ENCODE data around the gene TALDO1.
A peak's percentile ranks its signal among the peaks of the same experiment; 100 is the strongest.

TALDO1 gene

DNA sequence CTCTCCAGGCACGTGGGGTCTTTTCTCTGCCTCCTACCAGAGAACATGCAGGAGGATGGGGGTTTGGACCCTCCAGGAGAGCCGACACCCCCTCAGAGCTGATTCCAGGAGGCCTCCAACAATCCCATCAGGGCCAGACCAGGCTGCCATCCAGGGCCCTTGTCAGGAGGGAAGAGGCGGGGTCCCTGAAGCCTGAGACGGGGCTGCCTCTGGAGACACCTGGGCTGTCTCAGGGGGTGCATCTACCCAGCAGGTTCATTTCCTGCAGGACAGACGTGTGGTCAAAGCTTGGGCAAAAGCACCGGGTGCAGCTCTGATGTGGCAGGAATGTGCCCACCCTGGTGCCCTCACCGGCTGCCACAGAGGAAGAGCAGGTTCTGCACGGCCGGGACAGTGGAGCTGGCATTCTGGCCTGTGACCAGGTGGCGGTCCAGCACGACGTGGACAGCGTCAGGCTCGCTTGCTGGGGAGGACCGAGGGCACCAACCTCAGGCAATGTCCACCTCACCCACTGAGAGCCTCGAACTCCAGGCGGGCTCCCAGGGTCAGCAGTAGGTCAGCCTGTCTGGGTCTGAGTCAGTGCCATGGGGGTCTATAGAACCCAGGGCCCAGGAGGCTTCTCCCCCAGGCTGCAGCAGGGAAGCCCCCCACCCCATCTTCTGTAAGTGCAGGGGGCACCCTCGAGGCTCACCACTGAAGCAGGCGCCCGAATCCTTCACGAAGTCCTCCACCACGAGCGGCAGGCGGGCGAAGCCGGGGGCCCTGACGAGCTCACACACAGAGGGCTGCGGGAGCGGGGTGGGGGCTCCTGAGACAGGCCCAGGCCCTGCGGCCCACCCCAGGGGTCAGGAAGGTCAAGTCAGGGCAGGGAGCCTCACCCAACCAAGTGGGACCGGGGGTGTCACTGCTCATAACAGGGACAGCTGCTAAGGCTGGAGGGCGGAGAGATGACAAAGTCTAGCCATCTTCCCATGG lies 23.7 kb downstream of the TALDO1 start:
- DNase-seq: no peak

DNA sequence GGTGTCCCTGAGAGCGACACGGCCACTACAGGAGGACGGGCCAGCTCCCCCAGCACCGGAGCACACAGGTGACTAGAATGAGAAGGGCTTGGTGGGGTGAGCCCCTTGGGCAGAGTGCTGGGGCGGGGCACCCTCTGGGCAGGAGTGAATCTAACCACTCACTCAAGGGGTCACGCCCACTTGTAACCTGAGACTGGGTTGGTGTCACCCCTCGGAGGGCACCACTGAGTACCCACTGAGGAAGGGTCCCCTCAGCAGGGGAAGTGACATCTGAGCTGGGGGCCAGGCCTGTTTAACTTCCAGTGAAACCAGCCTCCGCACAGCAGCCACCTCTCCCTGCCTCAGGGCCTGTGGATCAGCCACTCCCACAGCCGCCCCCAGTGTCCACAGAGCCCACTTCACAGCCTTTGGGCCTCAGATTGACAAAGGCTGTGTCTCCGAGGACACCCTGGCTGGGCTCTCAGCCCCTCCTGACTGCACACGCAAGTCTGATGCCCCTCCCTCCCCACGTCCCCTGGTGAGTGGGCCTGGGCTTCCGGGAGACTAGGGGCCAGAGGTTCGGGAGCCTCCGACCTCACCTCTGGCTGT lies 24.4 kb downstream of the TALDO1 start:
- DNase-seq: no peak

DNA sequence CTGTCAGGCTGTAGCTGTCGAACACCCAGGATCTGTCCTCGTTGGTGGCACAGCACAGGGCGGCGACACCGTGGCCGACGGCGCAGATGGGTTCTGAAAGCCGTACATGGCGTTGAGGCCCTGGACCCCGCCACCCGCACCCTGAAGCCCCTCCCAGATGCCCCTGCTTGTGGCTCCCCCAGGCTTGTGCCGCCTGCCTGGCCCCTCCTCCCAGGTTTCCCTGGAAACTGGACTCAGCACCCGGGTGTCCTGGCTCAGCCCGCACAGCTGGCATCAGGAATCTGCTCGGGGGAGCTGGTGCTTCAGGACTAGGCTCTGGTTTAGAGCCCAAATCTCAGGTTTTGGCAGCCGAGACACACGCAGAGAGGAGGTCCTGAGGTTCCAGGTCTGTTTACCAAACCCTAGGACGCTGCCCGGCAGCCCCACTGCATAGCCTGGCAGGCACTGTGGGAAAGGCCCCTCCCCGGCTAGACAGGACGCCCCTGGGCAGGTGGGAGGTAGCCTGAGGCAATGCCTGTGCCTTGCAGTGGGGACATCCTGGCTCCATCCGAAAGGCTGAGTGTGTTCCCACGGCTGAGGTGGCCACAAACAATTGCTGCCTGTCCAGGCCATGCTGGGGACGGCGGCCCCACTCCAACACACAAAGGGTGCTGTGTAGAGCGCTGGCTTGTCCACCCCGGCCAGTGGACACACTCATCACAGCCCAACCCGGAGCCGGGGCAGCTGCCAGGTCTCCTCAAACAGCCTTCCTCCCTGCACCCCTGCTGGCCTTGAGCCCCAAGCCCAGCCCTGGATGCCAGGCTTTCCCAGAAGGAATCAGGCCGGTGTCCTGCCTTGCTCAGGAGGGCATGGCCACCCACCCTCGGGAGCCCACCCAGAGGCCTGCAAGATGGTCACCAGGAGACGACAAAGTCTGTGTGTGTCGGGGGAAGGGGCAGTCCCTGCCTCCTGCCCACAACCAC lies 25.4 kb downstream of the TALDO1 start:
- no peak for DNase-seq

DNA sequence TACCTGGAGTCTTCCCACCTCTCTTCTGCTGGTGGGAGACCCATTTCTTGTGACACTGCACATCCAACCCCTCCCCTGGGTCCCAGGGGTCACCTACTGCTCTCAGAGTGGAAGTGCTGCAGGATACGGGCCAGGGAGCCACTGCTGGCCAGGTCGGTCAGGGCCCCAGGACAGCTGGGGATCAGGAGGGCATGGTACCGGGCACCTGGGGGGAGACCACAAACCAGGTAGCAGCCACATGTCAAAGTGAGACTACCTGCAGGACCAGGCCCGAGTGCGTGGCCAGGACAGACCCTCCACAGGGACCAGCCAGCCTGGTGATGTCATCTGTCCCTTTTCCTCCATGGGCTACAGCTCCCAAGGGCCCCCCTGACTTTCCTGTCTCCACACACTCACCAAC lies 26.2 kb downstream of the TALDO1 start:
- DNase-seq: no peak

DNA sequence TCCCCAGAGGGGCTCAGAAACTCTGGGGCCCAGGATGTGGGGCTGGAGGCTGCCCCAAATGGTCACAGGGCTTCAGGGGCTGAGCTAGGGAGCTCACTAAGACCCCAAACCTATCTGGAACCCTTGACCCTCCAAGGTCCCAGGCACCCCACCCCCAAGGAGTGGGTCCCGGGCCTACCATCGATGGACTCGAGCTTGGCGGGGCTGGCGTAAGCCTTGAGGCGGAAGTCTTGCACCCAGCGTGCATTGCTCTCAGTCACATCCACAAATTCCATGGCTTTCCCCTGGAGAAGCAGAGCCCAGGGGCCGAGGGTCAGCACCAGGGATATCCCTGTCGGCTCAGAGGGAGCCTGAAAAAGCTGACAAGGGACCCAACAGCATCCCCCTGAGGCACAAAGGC lies 26.6 kb downstream of the TALDO1 start:
- no peak for DNase-seq

DNA sequence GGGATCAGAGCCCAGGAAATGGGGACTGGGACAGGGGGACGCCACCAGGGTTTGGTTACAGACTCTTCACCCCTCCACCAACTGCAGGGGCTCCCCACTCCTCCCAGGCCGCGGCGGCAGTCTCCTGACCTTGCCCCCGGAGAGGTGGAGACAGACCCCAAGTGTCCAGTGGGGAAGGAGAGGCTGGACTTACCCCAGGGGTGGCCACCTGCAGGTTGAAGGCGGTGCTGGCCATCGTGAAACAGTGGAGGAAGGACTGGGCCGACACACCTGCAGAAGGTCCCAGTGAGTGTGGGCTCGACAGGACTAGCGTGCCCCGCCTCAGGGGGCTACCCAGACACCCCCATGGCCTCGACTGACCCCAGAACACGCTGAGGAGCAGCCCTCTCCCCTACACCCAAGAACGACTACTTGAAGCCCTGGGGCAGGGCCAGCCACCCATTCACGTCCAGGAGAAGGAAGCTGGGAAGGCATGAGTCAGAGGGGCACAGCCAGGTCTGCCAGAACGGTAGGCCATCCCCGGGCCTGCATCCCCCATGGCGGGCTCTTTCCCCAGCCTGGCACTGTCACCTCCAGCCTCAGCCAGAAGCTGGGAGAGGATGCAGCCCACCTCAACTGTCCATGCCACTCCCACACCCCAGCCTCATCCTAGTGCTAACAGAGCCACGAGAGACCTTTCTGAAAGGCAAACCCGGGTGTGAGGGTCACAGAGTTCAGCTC lies 27.8 kb downstream of the TALDO1 start:
- DNase-seq: no peak

DNA sequence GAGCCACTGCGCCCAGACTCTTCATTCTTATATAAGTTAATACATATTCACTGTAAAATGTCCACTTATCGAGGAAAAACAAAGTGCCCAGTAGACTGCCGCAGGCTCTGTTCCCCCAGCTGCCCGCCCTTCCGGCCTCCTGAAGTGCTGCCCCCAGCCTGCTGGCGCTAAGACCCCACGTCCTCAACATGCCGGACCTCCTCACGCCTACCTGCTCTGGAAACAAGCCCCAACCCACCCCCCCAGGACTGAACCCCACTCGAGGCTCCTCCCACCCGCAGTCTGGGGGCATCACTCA lies 28.9 kb downstream of the TALDO1 start:
- DNase-seq: no peak

DNA sequence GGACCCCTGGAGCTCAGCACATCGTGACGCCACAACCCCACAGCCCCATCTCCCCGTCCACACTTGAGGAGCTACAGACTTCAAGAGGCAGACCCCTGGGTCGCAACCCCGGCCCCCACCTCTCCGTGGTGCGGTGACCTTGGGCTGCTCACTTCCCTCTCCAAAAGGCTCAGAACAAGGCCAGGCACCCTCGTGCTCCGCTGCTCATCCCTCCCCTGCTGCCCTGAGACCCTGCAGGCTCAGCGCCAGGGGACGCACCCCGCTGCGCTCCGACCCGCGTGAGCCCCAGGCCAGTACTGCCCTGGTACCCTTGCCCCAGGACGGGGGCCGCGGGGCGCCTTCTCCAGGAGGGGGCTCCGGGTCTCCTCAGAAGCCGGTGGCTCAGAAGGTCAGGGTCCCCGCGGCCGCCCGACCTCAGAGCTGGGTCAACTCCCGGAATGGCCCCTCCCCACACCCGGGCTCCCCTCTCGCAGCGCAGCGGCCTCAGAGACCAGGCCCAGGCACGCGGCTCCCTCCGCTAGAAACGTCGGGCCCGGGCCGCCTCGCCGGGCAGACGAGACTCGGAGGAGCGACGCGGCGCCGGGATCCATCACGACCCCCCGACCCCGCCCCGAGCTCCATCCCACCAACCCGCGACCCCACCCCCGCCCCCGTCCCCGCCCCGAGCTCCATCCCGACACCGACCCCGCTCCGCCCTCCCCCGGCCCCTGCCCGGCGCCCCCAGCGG lies 29.5 kb downstream of the TALDO1 start:
- peak; percentile 64 for DNase-seq

DNA sequence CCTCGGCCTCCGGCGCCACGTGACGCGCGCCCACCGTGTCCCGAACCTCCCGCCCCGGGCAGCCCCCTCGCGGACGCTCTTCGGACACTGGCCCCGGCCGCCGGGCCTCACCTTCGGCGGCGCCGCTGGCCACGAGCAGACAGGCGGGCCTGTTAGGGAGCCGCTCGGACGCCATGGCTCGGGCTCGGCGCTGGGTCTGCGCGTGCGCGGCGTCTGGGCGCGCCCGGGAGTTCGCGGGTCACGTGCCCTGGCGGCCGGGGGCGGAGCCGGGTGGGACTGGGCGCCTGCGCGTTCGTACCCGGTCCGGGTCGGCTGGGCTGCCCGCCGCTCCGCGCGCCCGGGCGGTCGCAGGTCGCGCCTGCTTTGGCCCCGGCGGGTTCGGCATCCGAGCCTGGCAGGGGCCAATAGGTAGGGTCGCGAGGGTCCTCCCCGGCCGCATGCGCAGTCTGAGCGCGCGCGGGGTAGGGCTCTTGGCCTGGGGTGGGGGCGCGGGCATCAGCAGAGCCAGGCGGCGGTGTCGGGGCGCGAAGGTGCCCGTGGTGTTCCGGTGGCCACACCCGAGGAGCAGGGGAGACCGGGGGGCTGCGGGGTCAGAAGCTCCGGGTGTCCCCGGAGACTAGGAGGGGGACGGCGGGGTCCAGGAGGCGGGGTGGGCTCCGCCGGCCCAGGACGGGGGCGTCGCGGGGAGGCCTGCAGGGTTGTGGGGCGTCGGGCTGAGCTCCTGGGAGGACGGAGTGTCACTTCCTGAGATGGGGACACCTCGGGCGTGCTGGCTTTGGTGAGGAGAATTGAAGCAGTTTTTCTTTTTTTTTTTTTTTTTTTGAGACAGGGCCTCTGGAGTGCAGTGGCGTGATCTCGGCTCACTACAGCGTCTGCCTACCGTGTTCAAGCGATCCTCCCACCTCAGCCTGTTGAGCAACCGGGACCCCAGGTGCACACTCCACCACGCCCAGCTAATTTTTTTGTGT lies 30.3 kb downstream of the TALDO1 start, which contains the start of gene GATD1:
GATD1 (minus strand) TSS at position 200 of the 968 bp plus-strand sequence; CDS start at position 175, 25 bp downstream.
- peak; percentile 87 for DNase-seq

DNA sequence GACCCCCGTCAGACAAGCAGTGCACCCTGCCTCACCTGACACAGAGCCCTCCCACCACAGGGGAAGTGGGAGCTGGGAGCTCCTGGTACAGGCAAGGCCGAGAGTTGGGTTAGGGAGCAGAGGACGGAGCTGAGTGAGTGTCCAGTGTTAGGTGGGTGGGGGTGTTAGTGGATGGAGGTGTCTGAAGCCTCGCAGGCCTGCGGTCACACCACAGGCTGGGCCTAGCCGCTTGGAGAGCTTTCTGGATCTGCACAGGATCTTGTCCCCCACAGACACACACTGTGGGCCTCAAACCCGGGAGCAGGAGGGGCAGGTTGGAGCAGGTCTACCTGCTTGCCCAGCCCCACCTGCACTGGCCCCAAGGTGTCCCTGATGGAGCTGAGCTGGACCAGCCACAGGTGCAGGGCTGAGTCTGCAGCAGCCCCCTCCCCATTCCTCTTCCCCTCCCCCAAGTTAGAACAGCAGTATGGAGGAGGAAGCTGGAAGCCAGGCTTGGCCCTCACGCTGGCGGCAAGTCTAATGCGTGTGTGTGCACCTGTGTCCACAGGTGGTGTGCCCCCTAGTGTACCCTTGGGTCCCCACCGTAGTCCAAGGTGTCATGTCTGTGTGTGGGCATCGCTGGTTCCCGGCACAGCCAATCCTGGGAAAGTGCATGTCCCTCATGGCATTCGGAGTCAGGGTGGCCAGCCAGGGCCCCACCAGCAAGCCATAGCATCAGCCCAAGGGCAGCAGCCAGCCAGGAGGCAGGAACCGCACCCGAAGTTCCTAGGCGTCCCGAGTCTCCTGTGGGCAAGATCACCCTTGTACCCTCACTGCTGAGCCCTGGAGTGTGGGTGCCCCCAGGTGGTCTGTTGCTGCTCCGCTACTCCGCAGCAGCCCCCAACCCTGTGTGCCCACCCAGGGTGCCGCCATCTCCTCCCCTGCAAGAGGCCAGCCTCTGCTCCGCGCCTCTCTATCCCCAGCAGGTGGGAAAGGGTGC lies 32.0 kb downstream of the TALDO1 start:
- DNase-seq: no peak

DNA sequence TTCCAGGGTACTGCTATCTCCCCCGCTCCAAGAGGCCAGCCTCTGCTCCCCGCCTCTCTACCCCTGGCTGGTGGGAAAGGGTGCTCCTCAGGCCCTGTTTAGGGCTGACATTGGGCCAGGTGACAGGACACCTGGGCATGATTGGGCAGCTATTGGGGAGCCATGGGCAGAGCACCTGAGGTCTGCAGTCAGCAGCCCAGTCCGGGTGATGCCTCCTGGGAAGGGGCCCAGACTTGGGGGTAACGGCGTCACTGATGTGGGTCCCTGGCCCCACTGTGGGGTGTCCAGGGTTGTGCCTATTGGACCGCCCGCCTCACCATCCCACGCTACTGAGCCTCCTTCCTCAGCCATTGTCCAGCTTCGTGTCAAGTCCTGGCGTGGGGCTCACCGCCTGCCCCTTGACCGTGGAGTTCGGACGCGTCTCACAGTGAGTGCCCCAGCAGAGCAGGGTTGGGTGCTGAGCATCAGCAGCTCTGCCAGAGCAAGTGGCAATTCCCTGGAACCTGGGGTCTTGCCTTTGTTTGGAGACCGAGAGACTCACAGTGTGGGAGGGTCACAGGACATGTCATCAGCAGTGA lies 32.8 kb downstream of the TALDO1 start:
- no peak for DNase-seq

DNA sequence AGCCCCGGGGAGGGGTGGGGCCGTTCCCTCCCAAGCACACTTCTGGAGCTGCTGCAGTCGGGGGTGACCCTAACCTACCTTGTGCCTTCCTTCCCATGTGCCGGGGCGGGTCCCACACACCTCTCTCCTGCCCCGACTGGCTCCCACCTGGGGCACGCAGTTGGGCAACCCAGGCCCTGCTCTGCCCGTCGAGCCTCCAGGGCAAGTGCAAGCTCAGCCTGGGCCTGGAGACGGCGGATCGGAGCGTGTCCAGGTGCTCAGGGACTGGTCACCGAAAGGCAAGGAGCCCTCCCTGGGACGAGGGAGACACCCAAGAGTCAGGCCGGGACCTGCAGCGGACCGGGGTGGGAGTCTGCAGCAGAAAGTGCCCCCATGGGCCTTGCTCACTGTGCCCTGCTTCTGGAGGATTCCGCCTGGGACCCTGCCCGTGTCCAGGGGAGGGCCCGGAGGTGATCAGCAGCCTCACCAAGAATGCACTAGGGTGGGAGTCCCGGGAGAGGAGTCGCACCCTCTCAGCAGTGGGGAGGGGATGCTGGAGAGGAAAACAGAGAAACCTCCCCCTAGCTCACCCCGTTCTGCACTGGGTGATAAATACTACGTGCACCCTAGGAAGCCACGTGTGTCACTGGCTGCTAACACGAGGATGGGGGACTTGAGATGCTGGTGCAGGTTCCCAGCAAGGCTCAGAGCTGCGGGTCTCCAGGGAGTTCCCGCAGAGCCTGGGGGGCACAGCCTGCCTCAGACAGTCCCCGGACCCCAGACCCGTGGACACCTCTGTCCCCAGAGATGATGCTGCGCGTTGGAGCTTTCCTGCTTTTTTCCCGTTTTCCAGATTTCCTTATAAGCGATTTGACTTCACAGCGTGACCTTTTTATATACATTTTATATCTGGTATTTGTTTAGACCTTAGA lies 35.3 kb downstream of the TALDO1 start:
- DNase-seq: no peak

DNA sequence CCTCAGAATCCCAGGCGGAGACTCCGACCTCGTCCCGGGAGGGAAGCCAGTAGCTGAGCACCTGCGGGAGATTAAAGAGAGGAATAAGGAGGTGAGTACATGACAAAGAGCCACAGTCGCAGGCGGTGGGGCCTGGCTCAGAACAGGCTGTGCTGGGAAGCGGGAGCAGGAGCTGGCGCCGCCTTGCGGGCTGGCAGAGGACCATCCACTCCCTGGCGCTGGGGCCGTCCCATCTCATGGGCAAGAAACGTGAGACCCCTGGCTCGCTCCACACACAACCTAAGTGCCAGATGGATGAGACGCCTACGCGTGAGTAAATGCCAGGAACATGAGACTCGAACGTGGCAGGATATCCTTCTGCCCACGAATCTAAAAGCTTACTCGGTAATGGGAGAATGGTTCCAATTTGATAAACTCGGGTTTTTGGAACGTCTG lies 36.3 kb downstream of the TALDO1 start:
- peak; percentile 21 for DNase-seq

DNA sequence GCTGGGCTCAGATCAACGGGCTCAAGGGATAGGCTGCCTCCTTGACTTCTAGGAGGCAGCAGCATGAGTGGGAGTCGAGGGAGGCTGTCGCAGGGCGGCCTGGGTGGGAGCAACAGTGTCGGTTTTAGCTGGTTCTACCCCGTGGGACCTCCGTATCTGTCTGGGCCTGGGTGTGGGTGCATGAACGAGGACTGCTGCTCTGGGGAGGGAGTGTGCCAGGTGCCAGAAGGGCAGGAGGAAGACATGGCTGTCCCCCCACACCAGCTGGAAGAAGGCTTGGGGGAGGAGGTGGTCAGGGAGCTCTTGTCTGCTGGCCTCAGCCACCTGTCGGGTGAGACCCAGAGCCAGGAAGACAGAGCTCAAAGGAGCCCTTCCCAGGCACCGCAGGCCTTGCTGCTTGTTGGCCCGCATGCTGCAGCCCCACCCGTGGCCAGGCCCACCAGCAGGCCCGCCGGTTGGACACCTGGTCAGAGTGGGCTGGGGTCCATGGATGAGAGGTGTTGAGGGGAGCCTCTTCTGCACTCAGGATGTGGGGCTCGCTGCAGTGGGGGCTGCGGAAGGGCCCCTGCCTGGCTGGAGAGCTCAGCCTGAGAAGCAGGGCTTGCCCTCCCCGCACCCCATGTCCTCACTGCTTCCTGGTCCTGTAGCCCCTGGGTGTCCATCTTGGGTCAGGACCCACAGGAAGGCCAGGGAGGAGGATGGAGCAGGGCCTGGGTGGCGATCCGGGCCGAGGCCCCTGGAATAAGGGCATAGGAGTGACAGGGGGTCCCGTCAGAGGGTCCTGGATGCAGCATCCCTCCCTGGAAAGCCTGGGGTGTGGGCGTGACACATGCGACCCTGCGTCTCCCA lies 39.2 kb downstream of the TALDO1 start:
- DNase-seq: no peak

DNA sequence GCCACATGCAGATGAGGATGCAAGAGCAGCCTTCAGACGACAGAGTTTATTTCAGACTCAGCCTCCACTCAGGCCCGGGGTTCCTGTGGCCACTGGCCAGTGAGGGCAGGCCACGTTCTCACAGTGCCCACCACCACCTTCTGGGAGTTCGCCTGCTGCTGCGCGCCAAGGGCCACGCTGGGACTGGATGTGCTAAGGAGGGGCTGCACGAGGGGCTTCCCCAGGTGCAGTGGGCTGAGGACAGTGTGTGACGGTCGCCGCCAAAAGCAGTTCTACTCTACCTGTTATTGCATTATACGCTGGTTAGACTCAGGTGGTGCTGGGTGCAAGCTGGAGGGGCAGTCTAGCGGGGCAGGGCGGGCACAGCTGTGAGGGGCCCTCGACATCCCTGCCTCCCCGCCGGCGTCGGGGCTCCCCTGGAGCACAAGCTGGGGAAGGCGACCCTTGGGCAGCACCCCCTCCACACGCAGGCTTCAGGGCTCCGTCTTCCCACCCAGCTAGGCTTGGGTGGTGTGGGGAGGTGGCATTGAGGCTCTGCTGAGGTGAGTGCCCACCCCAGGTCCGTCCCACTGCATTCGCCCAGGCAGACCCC lies 39.9 kb downstream of the TALDO1 start:
- DNase-seq: no peak

DNA sequence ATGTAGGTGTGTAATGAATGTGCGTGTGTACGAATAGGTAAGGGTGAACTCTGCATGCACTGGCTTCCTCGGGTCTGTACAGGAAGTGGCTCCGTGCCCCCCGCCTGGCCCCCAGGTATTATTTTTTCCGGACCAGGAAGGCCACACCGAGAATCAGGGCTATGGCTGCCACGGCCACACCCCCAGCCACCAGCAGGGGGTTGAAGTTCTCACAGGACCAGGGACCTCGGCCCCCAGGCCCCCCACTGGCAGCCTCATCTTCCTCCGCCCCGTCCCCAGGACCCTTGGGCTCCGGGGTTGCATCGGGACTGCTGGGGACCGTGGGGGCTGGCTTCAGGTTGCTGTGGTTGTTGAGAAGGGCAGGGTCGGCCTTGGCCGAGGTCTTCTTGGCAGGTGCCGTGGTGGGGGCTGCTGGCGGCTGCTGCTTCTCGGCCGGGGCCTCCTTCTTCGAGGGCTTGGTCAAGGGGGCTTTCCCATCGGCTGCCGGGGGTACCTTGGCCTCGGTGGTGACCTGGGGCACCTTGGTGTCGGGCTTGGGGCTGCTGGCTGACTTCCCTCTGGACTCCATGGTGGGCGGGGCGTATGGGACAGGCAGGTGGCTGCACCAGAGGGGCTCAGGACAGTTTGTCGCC lies 40.9 kb downstream of the TALDO1 start:
- no peak for DNase-seq

Data from NCI-H1092 treated with DMSO at 0.1 percent for 48 hours (cell line).